Endothelial cell of umbilical vein (primary cell): ENCODE measurements around the gene B3GALT4. TPM values are rescaled to one million over a fixed set of nuclear protein-coding genes. Genes with fewer than 3 reads are reported as not detected.

Experiments
- BruUV-seq: library from RNA; stranded (reverse); fragments of 400-500 nt; replicated peaks from 2 replicates; lab custom pipeline; 2021; lab: Mats Ljungman, UMichigan
- CTCF ChIA-PET: fragments of 300-600, 350-600 bp; sonication (Branson Sonifier 250); formaldehyde crosslinking; loops from one replicate; lab custom pipeline; 2021; ENCODE audit warnings: antibody characterized with exemption, inconsistent platforms; lab: Charles Lee
- POLR2A ChIA-PET: fragments of 300-600, 350-600 bp; sonication (Branson Sonifier 250); formaldehyde crosslinking; loops from one replicate; lab custom pipeline; 2021; ENCODE audit warnings: antibody characterized with exemption, inconsistent platforms; lab: Charles Lee
- DNase-seq: peaks from one replicate; pipeline ENCODE4 v3.0.0-alpha.2; 2011; ENCODE audit warnings: low read depth, low spot score
- FAIRE-seq: peaks from 2 replicates; lab custom pipeline; 2011; peaks lifted over from hg19 to GRCh38; lab: Jason Lieb, UNC
- H2AFZ ChIP-seq: 2 replicates; pipeline ENCODE4 v1.6.0; 2012; ENCODE audit warnings: low read depth, low read length, control low read depth, inconsistent platforms
- H3K27ac ChIP-seq: 2 replicates; pipeline ENCODE4 v1.5.1; 2011; ENCODE audit warnings: low read depth, mild to moderate bottlenecking, control low read depth, low read length, moderate library complexity; ENCODE audit not compliant: insufficient read depth
- H3K27me3 ChIP-seq, 2 experiments: 2 replicates each; pipeline versions ENCODE4 v1.6.0 to v1.6.1; 2011; ENCODE audit warnings: low read length in 2 of 2, mixed read lengths in 1 of 2; ENCODE audit not compliant: control insufficient read depth in 2 of 2, insufficient read depth in 2 of 2
- H3K36me3 ChIP-seq, 2 experiments: 2 replicates in 1 of 2; 3 replicates in 1 of 2; pipeline ENCODE4 v1.5.1; 2011; ENCODE audit warnings: low read length in 2 of 2, mild to moderate bottlenecking in 1 of 2, moderate library complexity in 1 of 2; ENCODE audit not compliant: control insufficient read depth in 2 of 2, insufficient read depth in 2 of 2; ENCODE audit errors: extremely low read depth in 1 of 2
- H3K4me1 ChIP-seq: 3 replicates; pipeline ENCODE4 v1.5.1; 2011; ENCODE audit warnings: mild to moderate bottlenecking, low read length; ENCODE audit not compliant: control insufficient read depth, insufficient read depth; ENCODE audit errors: extremely low read depth
- H3K4me2 ChIP-seq: 2 replicates; pipeline ENCODE4 v1.6.1; 2011; ENCODE audit warnings: low read length, control low read depth, mixed read lengths; ENCODE audit not compliant: insufficient read depth
- H3K4me3 ChIP-seq, 3 experiments: fragments of 200-600 bp in 1 of 3; sonication (generic), shearing (Covaris generic) in 1 of 3; replicated peaks in 1 of 3; 2 replicates each; pipeline ENCODE4 v1.5.1; 2011 to 2016; ENCODE audit warnings: control low read depth in 3 of 3, low read length in 3 of 3, mild to moderate bottlenecking in 2 of 3, inconsistent platforms in 1 of 3, low read depth in 1 of 3, moderate library complexity in 1 of 3; ENCODE audit not compliant: insufficient read depth in 1 of 3
- H3K79me2 ChIP-seq: 2 replicates; pipeline ENCODE4 v1.6.0; 2012; ENCODE audit warnings: low read length, inconsistent platforms; ENCODE audit not compliant: control insufficient read depth, insufficient read depth
- H3K9ac ChIP-seq: replicated peaks from 2 replicates; pipeline ENCODE3; 2011; ENCODE audit warnings: low read length, control low read depth; ENCODE audit not compliant: insufficient read depth; ENCODE audit errors: extremely low read depth
- H3K9me1 ChIP-seq: replicated peaks from 3 replicates; pipeline ENCODE4 v1.6.0; 2011; ENCODE audit warnings: mild to moderate bottlenecking, low read length; ENCODE audit not compliant: control insufficient read depth, insufficient read depth; ENCODE audit errors: extremely low read depth
- H3K9me3 ChIP-seq: replicated peaks from 2 replicates; pipeline ENCODE4 v1.5.1; 2012; ENCODE audit warnings: low read length, inconsistent platforms; ENCODE audit not compliant: control insufficient read depth, insufficient read depth
- H4K20me1 ChIP-seq: replicated peaks from 2 replicates; pipeline ENCODE3; 2011; ENCODE audit warnings: mild to moderate bottlenecking, low read length; ENCODE audit not compliant: control insufficient read depth, insufficient read depth; ENCODE audit errors: extremely low read depth
- CTCF ChIP-seq, 2 donors: IDR thresholded peaks; 1 replicate in 1 of 2; 2 replicates in 1 of 2; pipeline ENCODE4 v1.5.1; 2011; ENCODE audit warnings: low read length in 2 of 2, mild to moderate bottlenecking in 2 of 2, moderate library complexity in 2 of 2, control low read depth in 1 of 2, inconsistent platforms in 1 of 2, low read depth in 1 of 2; ENCODE audit not compliant: insufficient read depth in 1 of 2; ENCODE audit errors: extremely low read depth in 1 of 2
- EZH2 ChIP-seq: IDR thresholded peaks from 2 replicates; pipeline ENCODE4 v1.6.1; 2012; ENCODE audit warnings: borderline replicate concordance, low read depth, mild to moderate bottlenecking, moderate library complexity, low read length, inconsistent platforms; ENCODE audit not compliant: severe bottlenecking
- FOS ChIP-seq: IDR thresholded peaks from 2 replicates; pipeline ENCODE4 v1.6.1; 2011; ENCODE audit warnings: mild to moderate bottlenecking, low read length, moderate library complexity, borderline replicate concordance; ENCODE audit not compliant: insufficient read depth
- GATA2 ChIP-seq: IDR thresholded peaks from 2 replicates; pipeline ENCODE4 v1.7.0; 2011; ENCODE audit warnings: low read depth, mild to moderate bottlenecking, moderate library complexity, mixed read lengths, low read length; ENCODE audit not compliant: insufficient read length, insufficient read depth
- JUN ChIP-seq: IDR thresholded peaks from 2 replicates; pipeline ENCODE4 v1.6.1; 2011; ENCODE audit warnings: borderline replicate concordance, low read depth; ENCODE audit not compliant: insufficient read length, insufficient read depth
- MAX ChIP-seq: IDR thresholded peaks from 2 replicates; pipeline ENCODE4 v1.6.1; 2011; ENCODE audit not compliant: insufficient read depth, insufficient read length
- MYC ChIP-seq: IDR thresholded peaks from one replicate; pipeline ENCODE4 v1.6.1; 2011; ENCODE audit warnings: mild to moderate bottlenecking, low read depth, low read length
- POLR2A ChIP-seq: IDR thresholded peaks from 2 replicates; pipeline ENCODE4 v1.6.1; 2012; ENCODE audit warnings: low read depth, mild to moderate bottlenecking, control low read depth, low read length
- POLR2AphosphoS5 ChIP-seq: IDR thresholded peaks from 2 replicates; pipeline ENCODE4 v1.6.1; 2012; ENCODE audit warnings: low read depth, mild to moderate bottlenecking, control low read depth, low read length, moderate library complexity; ENCODE audit not compliant: insufficient read depth
- dilution Hi-C: fragments of 300-500 bp; cut with MboI; formaldehyde crosslinking; loops from one replicate; pipeline ENCODE4 v1.15.0; 2019; ENCODE audit warnings: low sequenced_read_pairs; ENCODE audit not compliant: extremely low pct_ligation_motif_present
- intact Hi-C: fragments of 100-400 bp; cut with micrococcal nuclease; formaldehyde crosslinking; loops from one replicate; pipeline ENCODE4 v1.10.0; 2022
- polyA plus RNA-seq, 4 experiments: library from polyadenylated mRNA; depleted of rRNA in 3 of 4; stranded (reverse) in 3 of 4; unstranded in 1 of 4; fragments of >200 nt; gene quantifications; 2 replicates each; pipeline versions ENCODE4 v1.2.1 to v1.2.3, GENCODE V29; 2011 to 2012; ENCODE audit warnings: missing spikeins in 1 of 4
- total RNA-seq: library from RNA; stranded (reverse); gene quantifications from 2 replicates; pipeline ENCODE4 v1.2.3, GENCODE V29; 2021

B3GALT4 gene
- total and polyA plus RNA-seq, 2 donors (not counting 3 experiments of a cell fraction or from before 2014, with no cell fraction given) = 4.5 to 5.6 TPM

GRCh38 chr6:33241968-33242367 lies 35.0 kb upstream of the B3GALT4 start:
- Histone ChIP-seq H2AFZ (no peak overlapping the region), H4K20me1 (no peaks in the 10 kb centered on the region), H3K9ac (no peak overlapping the region), H3K4me1 (no peaks in the 10 kb centered on the region), H3K27ac (no peak overlapping the region), H3K36me3 (no peaks in the 10 kb centered on the region), H3K4me2 (no peak overlapping the region), H3K79me2 (no peaks in the 10 kb centered on the region), H3K9me3 (no peaks in the 10 kb centered on the region), H3K4me3 (no peak overlapping the region), H3K9me1 (no peaks in the 10 kb centered on the region), H3K27me3 (peaks cover 17 to 22% of the 10 kb centered on the region in 2 experiments)
- no TSS peak for BruUV-seq
- FAIRE-seq = no peak
- ChIA-PET POLR2A (no interaction called here), CTCF (interaction anchor here (1.1 kb wide), 1 partner anchor 82 kb away, joined by 3 read pairs; no protein-coding TSS in a partner anchor)
- no peak for DNase-seq
- TF ChIP-seq CTCF (IDR thresholded peaks at IDR 0.05; ENCODE audit: extremely low read depth in 1 of 2, insufficient read depth in 1 of 2, low read depth in 1 of 2, low read length in 2 of 2) (no peak), MAX (no peak), POLR2AphosphoS5 (no peak), EZH2 (no peak), JUN (no peak), POLR2A (no peak), FOS (no peak), GATA2 (no peak), MYC (no peak)
- intact Hi-C loops (loop anchor here (10.0 kb wide), 1 partner anchor 357 kb away; no protein-coding TSS in a partner anchor), dilution Hi-C loops (no loop called here)
